ENCODE data around the gene SYT4. TPM values are rescaled to one million over a fixed set of nuclear protein-coding genes. Genes with fewer than 3 reads are reported as not detected.

Gene SYT4
- total RNA-seq, 1 experiment from 2014 or later: 3.4 TPM

DNA sequence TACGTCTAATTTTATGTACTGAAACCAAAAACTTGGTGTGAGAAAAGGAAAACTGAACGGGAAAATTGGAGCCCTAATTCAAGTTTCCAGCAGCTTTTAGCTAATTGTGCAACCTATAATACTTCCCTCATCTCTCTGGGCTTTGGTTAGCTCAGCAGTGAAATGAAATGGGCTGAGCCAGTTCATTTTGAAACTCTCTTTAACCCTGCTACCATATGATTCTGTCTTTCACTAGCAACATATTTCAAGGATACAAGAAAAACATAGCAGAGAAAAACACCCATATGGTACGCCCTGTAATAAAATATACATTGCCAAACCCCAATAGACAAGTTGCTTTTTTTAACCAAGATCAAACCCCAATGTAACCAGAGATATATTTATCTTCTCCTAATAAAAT lies 799 bp downstream of the SYT4 start:
- no peak overlapping the region for H3K14ac ChIP-seq (ENCODE audit: insufficient read depth, low read length)
- H3K4me1 ChIP-seq (ENCODE audit: insufficient read depth, low read length): no peaks in the 10 kb centered on the region
- H2AK5ac ChIP-seq (ENCODE audit: insufficient read length, low read length): no peak overlapping the region
- H3K56ac ChIP-seq (ENCODE audit: insufficient read length, low read depth, low read length): no peak overlapping the region
- no peak overlapping the region for H3K27ac ChIP-seq (ENCODE audit: insufficient read length, low read depth, low read length)
- no peak overlapping the region for H3K4ac ChIP-seq (ENCODE audit: low read depth, low read length)
- Mint-ChIP-seq H3K36me3 (ENCODE audit: insufficient read depth in 1 of 3, low read depth in 3 of 3) (no peaks in the 10 kb centered on the region), H3K4me3 (peak overlapping the region; percentile 50 to 76; a peak in 4 of 5 replicates), H3K27ac (no peak overlapping the region), H3K9me3 (no peaks in the 10 kb centered on the region), H3K4me1 (peaks cover 31 to 37% of the 10 kb centered on the region in 2 experiments), H3K27me3 (ENCODE audit: low read depth) (no peaks in the 10 kb centered on the region)
- H2BK15ac ChIP-seq (ENCODE audit: low read depth, low read length): no peak overlapping the region
- no peak for TF ChIP-seq CTCF (conservative IDR thresholded peaks at IDR 0.05)
- no peak overlapping the region for H2BK5ac ChIP-seq (ENCODE audit: insufficient read length, low read length)
- no peak for DNase-seq
- H3K18ac ChIP-seq (ENCODE audit: insufficient read length, low read depth, low read length): no peak overlapping the region
- H4K91ac ChIP-seq (ENCODE audit: insufficient read length, low read depth, low read length): no peak overlapping the region
- H3K4me2 ChIP-seq (ENCODE audit: insufficient read depth, insufficient read length, low read length): peak overlapping the region; percentile 49
- H2AFZ ChIP-seq (ENCODE audit: low read length): no peak overlapping the region
- no peaks in the 10 kb centered on the region for H3K9me3 ChIP-seq (ENCODE audit: control insufficient read depth, low read depth, low read length)
- H3K27me3 ChIP-seq (ENCODE audit: insufficient read depth, low read length): no peaks in the 10 kb centered on the region
- H2BK12ac ChIP-seq (ENCODE audit: insufficient read length, low read depth, low read length): no peak overlapping the region
- no peaks in the 10 kb centered on the region; the same call in 1 of the 2 replicates for H3K79me2 ChIP-seq (ENCODE audit: insufficient read depth, low read length)
- no peak overlapping the region for H4K8ac ChIP-seq (replicated peaks; ENCODE audit: insufficient read length, low read depth, low read length)
- peaks cover 3% of the 10 kb centered on the region for H3K23me2 ChIP-seq (ENCODE audit: insufficient read length, low read depth, low read length, poor library complexity, severe bottlenecking)
- H2BK20ac ChIP-seq (ENCODE audit: low read depth, low read length, poor library complexity, severe bottlenecking): no peak overlapping the region
- no peaks in the 10 kb centered on the region for H4K20me1 ChIP-seq (ENCODE audit: control insufficient read depth, insufficient read depth, insufficient read length)
- no peak overlapping the region for H4K5ac ChIP-seq (ENCODE audit: insufficient read length, low read depth, low read length)
- H2BK120ac ChIP-seq (ENCODE audit: low read depth, low read length, poor library complexity, severe bottlenecking): no peak overlapping the region
- no CpG with 5 or more reads among the region's 3 CpGs for WGBS (ENCODE audit: extremely low coverage, insufficient read length, low lambda C conversion rate)
- no peak overlapping the region for H3K23ac ChIP-seq (ENCODE audit: insufficient read length, low read depth, low read length)
- H3T11ph ChIP-seq (ENCODE audit: low read length): no peak overlapping the region
- H3K9ac ChIP-seq (ENCODE audit: extremely low read depth, insufficient read length, low read length): no peak overlapping the region
- H3K79me1 ChIP-seq (ENCODE audit: insufficient read depth, low read depth, low read length, poor library complexity, severe bottlenecking): no peaks in the 10 kb centered on the region
